ENCODE measurements around the gene OR4S2. TPM values are rescaled to one million over a fixed set of nuclear protein-coding genes. Genes with fewer than 3 reads are reported as not detected.

The OR4S2 gene
- total and polyA plus RNA-seq, 2 of the 8 experiments (the other 6 are each of a cell fraction or from before 2014, with no cell fraction given) = not detected

- H4K5ac ChIP-seq (ENCODE audit: insufficient read length, low read depth, low read length) = no peak within 1 kb of the TSS
- H3K56ac ChIP-seq (replicated peaks; ENCODE audit: insufficient read length, low read depth, low read length) = no peak within 1 kb of the TSS
- no peak within 1 kb of the TSS for H3K14ac ChIP-seq (ENCODE audit: insufficient read length)
- H3K4me3 ChIP-seq (ENCODE audit: extremely low read depth in 1 of 4, insufficient read depth in 2 of 4, low read depth in 3 of 4, low read length in 4 of 4) = no peak within 1 kb of the TSS
- H3K36me3 ChIP-seq (ENCODE audit: control insufficient read depth in 2 of 4, insufficient read depth in 4 of 4, low read length in 3 of 4) = no peaks in the 10 kb centered on the region
- H4K91ac ChIP-seq (replicated peaks; ENCODE audit: insufficient read length, low read length) = no peak within 1 kb of the TSS
- H3K9ac ChIP-seq (replicated peaks in 1 of 4; ENCODE audit: extremely low read depth in 1 of 4, low read depth in 3 of 4, low read length in 3 of 4) = no peak within 1 kb of the TSS
- H2BK15ac ChIP-seq (ENCODE audit: low read length) = no peak within 1 kb of the TSS
- H2BK12ac ChIP-seq (ENCODE audit: low read depth, low read length) = no peak within 1 kb of the TSS
- 76% methylated on average over 2 of the region's 2 CpGs; no CpG with 5 or more reads in 1 of the 2 experiments for WGBS, 2 experiments (ENCODE audit: extremely low coverage in 1 of 2, insufficient coverage in 1 of 2, insufficient read length in 1 of 2, insufficient replicate concordance in 2 of 2, low coverage in 1 of 2, low lambda C conversion rate in 2 of 2, missing lambda C conversion rate in 1 of 2)
- no peak within 1 kb of the TSS for H4K8ac ChIP-seq (ENCODE audit: extremely low read depth, insufficient read depth, low read length)
- H2BK20ac ChIP-seq (ENCODE audit: low read length) = no peak within 1 kb of the TSS
- CTCF ChIA-PET (ENCODE audit: partially characterized antibody) = no interaction called here
- FAIRE-seq (no peak), DNase-seq (ENCODE audit: low read depth in 1 of 2, low spot score in 2 of 2) (no peak)
- H3K18ac ChIP-seq (ENCODE audit: extremely low read depth, low read length) = no peak within 1 kb of the TSS
- H3K23me2 ChIP-seq (ENCODE audit: low read depth, low read length) = no peaks in the 10 kb centered on the region
- H3K23ac ChIP-seq (ENCODE audit: insufficient read length) = no peak within 1 kb of the TSS
- no peak within 1 kb of the TSS for H3K27ac ChIP-seq (ENCODE audit: low read depth, low read length)
- no peaks in the 10 kb centered on the region for H4K20me1 ChIP-seq (replicated peaks in 1 of 2; ENCODE audit: control insufficient read depth in 1 of 2, insufficient read depth in 2 of 2, low read length in 2 of 2)
- H3K79me2 ChIP-seq (ENCODE audit: control insufficient read depth in 1 of 2, insufficient read depth in 2 of 2, low read length in 2 of 2) = no peaks in the 10 kb centered on the region
- POLR2A ChIA-PET (ENCODE audit: partially characterized antibody) = no interaction called here
- H3K27me3 ChIP-seq (replicated peaks in 1 of 4; ENCODE audit: control insufficient read depth in 3 of 4, extremely low read depth in 1 of 4, insufficient read depth in 3 of 4, low read length in 3 of 4) = no peaks in the 10 kb centered on the region
- H3K79me1 ChIP-seq (ENCODE audit: low read depth, low read length) = no peaks in the 10 kb centered on the region
- H3K4me1 ChIP-seq (replicated peaks in 1 of 4; ENCODE audit: control insufficient read depth in 3 of 4, insufficient read depth in 4 of 4, low read length in 3 of 4) = no peaks in the 10 kb centered on the region
- H3K4me2 ChIP-seq (ENCODE audit: insufficient read depth in 1 of 2, low read depth in 2 of 2, low read length in 2 of 2) = no peak within 1 kb of the TSS
- no peak within 1 kb of the TSS for H3K4ac ChIP-seq (replicated peaks; ENCODE audit: insufficient read length, low read depth, low read length)
- H2BK5ac ChIP-seq (ENCODE audit: low read depth, low read length) = no peak within 1 kb of the TSS
- H2BK120ac ChIP-seq (replicated peaks; ENCODE audit: low read depth, low read length) = no peak within 1 kb of the TSS
- H2AFZ ChIP-seq (ENCODE audit: low read length) = no peak within 1 kb of the TSS
- H2AK5ac ChIP-seq (ENCODE audit: low read depth, low read length) = no peak within 1 kb of the TSS
- H3K9me3 ChIP-seq (ENCODE audit: insufficient read depth in 2 of 2, low read depth in 1 of 2, low read length in 1 of 2) = peaks cover 10 to 14% of the 10 kb centered on the region in 2 experiments; a peak in 3 of 4 replicates
- TF ChIP-seq CTBP2 (IDR thresholded peaks at IDR 0.05; ENCODE audit: borderline replicate concordance, insufficient read depth, insufficient read length, low read length) (no peak), SP2 (IDR thresholded peaks at IDR 0.05; ENCODE audit: low read length) (no peak), EZH2 (IDR thresholded peaks at IDR 0.05; ENCODE audit: low read depth, low read length, severe bottlenecking) (no peak), SRF (IDR thresholded peaks at IDR 0.05; ENCODE audit: low read depth, low read length) (no peak), ZNF274 (IDR thresholded peaks at IDR 0.05; ENCODE audit: borderline replicate concordance, extremely low read depth, low read length) (no peak)
- TF ChIP-seq, protein P1, sequence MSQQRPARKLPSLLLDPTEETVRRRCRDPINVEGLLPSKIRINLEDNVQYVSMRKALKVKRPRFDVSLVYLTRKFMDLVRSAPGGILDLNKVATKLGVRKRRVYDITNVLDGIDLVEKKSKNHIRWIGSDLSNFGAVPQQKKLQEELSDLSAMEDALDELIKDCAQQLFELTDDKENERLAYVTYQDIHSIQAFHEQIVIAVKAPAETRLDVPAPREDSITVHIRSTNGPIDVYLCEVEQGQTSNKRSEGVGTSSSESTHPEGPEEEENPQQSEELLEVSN (IDR thresholded peaks at IDR 0.05) = no peak
Observed at GRCh38 chr11:55607545-55607944, 40.6 kb upstream of the OR4S2 start, which contains the start of gene OR4C11. Gene OR4C11, minus strand, starts transcription at chr11:55607645. Its CDS starts 3,272 bp downstream, at chr11:55604373.

All from H1 (cell line).